Measurements from ENCODE around the gene NTRK3.

DNA sequence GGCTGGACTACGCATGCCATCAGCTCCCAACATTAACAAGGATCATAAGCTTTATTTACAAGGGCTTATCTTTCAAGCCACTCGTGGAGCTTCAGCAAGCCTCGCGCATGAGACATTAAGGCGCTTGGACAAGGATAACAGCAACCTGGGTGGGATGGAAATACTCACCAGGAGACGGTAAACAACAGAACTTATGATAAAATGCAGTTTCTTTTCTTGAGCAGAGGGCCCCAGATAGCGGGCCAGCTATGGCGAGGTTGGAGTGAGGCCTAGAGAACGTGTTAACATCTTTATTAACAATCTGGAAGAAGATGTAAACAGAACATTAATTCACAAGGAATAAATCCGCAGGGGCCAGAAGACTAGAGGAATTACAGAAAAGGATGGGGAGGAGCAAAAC lies 158.2 kb downstream of the NTRK3 start:
- no peak for TF ChIP-seq SIN3A (IDR thresholded peaks at IDR 0.05; ENCODE audit: borderline replicate concordance, low read depth, low read length)
- no peak for TF ChIP-seq MXD4 (CRISPR knock-in tag; IDR thresholded peaks at IDR 0.05)
- no peak for TF ChIP-seq ZNF530 (CRISPR knock-in tag; IDR thresholded peaks at IDR 0.05; ENCODE audit: low read depth)
- TF ChIP-seq EP300 (IDR thresholded peaks at IDR 0.05; ENCODE audit: low read depth in 2 of 2, low read length in 2 of 2) = no peak
- no peak for TF ChIP-seq EP300 (CRISPR knock-in tag; IDR thresholded peaks at IDR 0.05; ENCODE audit: borderline replicate concordance)
- no peak for TF ChIP-seq ZNF737 (CRISPR knock-in tag; IDR thresholded peaks at IDR 0.05; ENCODE audit: borderline replicate concordance)
- TF ChIP-seq TAF1 (CRISPR knock-in tag; IDR thresholded peaks at IDR 0.05) = no peak
- no peak for TF ChIP-seq ZNF589 (CRISPR knock-in tag; conservative IDR thresholded peaks at IDR 0.05)
- TF ChIP-seq DMTF1 (CRISPR knock-in tag; IDR thresholded peaks at IDR 0.05) = no peak
- no peak for TF ChIP-seq MYC (CRISPR knock-in tag; IDR thresholded peaks at IDR 0.05; ENCODE audit: borderline replicate concordance)
- no peak for TF ChIP-seq POLR2AphosphoS5 (IDR thresholded peaks at IDR 0.05; ENCODE audit: low read depth, low read length)
- no peak for TF ChIP-seq YEATS4 (CRISPR knock-in tag; IDR thresholded peaks at IDR 0.05; ENCODE audit: borderline replicate concordance)
- TF ChIP-seq ZNF350 (CRISPR knock-in tag; IDR thresholded peaks at IDR 0.05; ENCODE audit: borderline replicate concordance, low read depth) = no peak
- TF ChIP-seq CTCF (CRISPR knock-in tag; IDR thresholded peaks at IDR 0.05) = no peak
- no peak for TF ChIP-seq ATAD3A (CRISPR knock-in tag; IDR thresholded peaks at IDR 0.05)
